Right lung (tissue), 5 donors: ENCODE measurements around the gene GLRX2. TPM values are rescaled to one million over a fixed set of nuclear protein-coding genes. Genes with fewer than 3 reads are reported as not detected.

Source experiments
- DNase-seq, 2 donors: peaks; one replicate each; pipeline ENCODE4 v3.0.0-alpha.2; 2013
- polyA plus RNA-seq, 5 donors: library from polyadenylated mRNA; unstranded; fragments of 120-200 nt; gene quantifications; one replicate each; pipeline versions ENCODE4 v1.2.1 to v1.2.3, GENCODE V29; 2013; ENCODE audit warnings: inconsistent platforms in 1 of 5, low replicate concordance in 1 of 5; ENCODE audit not compliant: insufficient read length in 5 of 5, insufficient read depth in 1 of 5

GLRX2 gene
- polyA plus RNA-seq, 5 donors: 12.0 to 16.1 (median 13.1) TPM

- no peak for DNase-seq
Measured at GRCh38 chr1:193113992-193114332, 8.7 kb upstream of the GLRX2 start.

GRCh38 chr1:193113258-193113991 lies 8.2 kb upstream of the GLRX2 start:
- no peak for DNase-seq

GRCh38 chr1:193111641-193112090 lies 6.5 kb upstream of the GLRX2 start:
- peak; percentile 44 to 58 for DNase-seq

GRCh38 chr1:193110864-193111263 lies 5.7 kb upstream of the GLRX2 start:
- DNase-seq: no peak

- no peak for DNase-seq
Measured at GRCh38 chr1:193110246-193110645, 5.0 kb upstream of the GLRX2 start.

- DNase-seq: no peak
Measured at GRCh38 chr1:193109619-193110018, 4.4 kb upstream of the GLRX2 start.

GRCh38 chr1:193108471-193108870 lies 3.3 kb upstream of the GLRX2 start:
- DNase-seq: no peak

GRCh38 chr1:193105821-193106177 lies 585 bp upstream of the GLRX2 start:
- no peak for DNase-seq

GRCh38 chr1:193104502-193104906 lies 710 bp downstream of the GLRX2 start:
- peak; percentile 16 to 32 for DNase-seq

- no peak for DNase-seq
Measured at GRCh38 chr1:193103759-193104501, 1.3 kb downstream of the GLRX2 start.

GRCh38 chr1:193102662-193103061 lies 2.6 kb downstream of the GLRX2 start:
- DNase-seq: no peak

- DNase-seq: no peak
Measured at GRCh38 chr1:193094112-193094511, 11.1 kb downstream of the GLRX2 start.

GRCh38 chr1:193090865-193091264 lies 14.3 kb downstream of the GLRX2 start:
- no peak for DNase-seq

- DNase-seq: no peak
Measured at GRCh38 chr1:193087893-193088292, 17.3 kb downstream of the GLRX2 start.

- no peak for DNase-seq
Measured at GRCh38 chr1:193086342-193086741, 18.9 kb downstream of the GLRX2 start.

- no peak for DNase-seq
Measured at GRCh38 chr1:193085263-193085662, 20.0 kb downstream of the GLRX2 start.

- no peak for DNase-seq
Measured at GRCh38 chr1:193083365-193084088, 21.7 kb downstream of the GLRX2 start.

GRCh38 chr1:193079187-193079586 lies 26.0 kb downstream of the GLRX2 start:
- no peak for DNase-seq

- no peak for DNase-seq
Measured at GRCh38 chr1:193077991-193078390, 27.2 kb downstream of the GLRX2 start.

- no peak for DNase-seq
Measured at GRCh38 chr1:193070942-193071341, 34.3 kb downstream of the GLRX2 start.

- no peak for DNase-seq
Measured at GRCh38 chr1:193070386-193070753, 34.8 kb downstream of the GLRX2 start.

GRCh38 chr1:193069748-193070385 lies 35.3 kb downstream of the GLRX2 start:
- DNase-seq: no peak
